ENCODE data around the gene STN1.

Gene STN1

GRCh38 chr10:103876155-103876554, 41.8 kb downstream of the STN1 start:
- no peak for DNase-seq (ENCODE audit: low read depth, low spot score)

GRCh38 chr10:103874730-103875129, 43.3 kb downstream of the STN1 start:
- no peak for DNase-seq (ENCODE audit: low read depth, low spot score)
- H3K4me3 ChIP-seq (ENCODE audit: low read length): no peak overlapping the region

More at GRCh38 chr10:103876155-103876554, 41.8 kb downstream of the STN1 start:
- H3K4me3 ChIP-seq (ENCODE audit: low read length): no peak overlapping the region

GRCh38 chr10:103872137-103872931, 45.6 kb downstream of the STN1 start:
- no peak overlapping the region for H3K4me3 ChIP-seq (ENCODE audit: low read length)
- DNase-seq (ENCODE audit: low read depth, low spot score): no peak

GRCh38 chr10:103871006-103871405, 47.0 kb downstream of the STN1 start:
- DNase-seq (ENCODE audit: low read depth, low spot score): no peak
- H3K4me3 ChIP-seq (ENCODE audit: low read length): no peak overlapping the region

GRCh38 chr10:103870516-103870915, 47.5 kb downstream of the STN1 start:
- DNase-seq (ENCODE audit: low read depth, low spot score): no peak
- no peak overlapping the region for H3K4me3 ChIP-seq (ENCODE audit: low read length)

- no peak overlapping the region for H3K4me3 ChIP-seq (ENCODE audit: low read length)
- no peak for DNase-seq (ENCODE audit: low read depth, low spot score)
These were observed 48.6 kb downstream of the STN1 start for GRCh38 chr10:103869336-103869735.

GRCh38 chr10:103868200-103868599, 49.8 kb downstream of the STN1 start:
- no peak for DNase-seq (ENCODE audit: low read depth, low spot score)
- H3K4me3 ChIP-seq (ENCODE audit: low read length): no peak overlapping the region

- H3K4me3 ChIP-seq (ENCODE audit: low read length): no peak overlapping the region
- DNase-seq (ENCODE audit: low read depth, low spot score): no peak
These were observed 56.5 kb downstream of the STN1 start for GRCh38 chr10:103861505-103861904.

GRCh38 chr10:103859161-103860086, 58.6 kb downstream of the STN1 start:
- H3K4me3 ChIP-seq (ENCODE audit: low read length): no peak overlapping the region
- DNase-seq (ENCODE audit: low read depth, low spot score): peak; percentile 51

- no peak for DNase-seq (ENCODE audit: low read depth, low spot score)
- H3K4me3 ChIP-seq (ENCODE audit: low read length): no peak overlapping the region
These were observed 59.6 kb downstream of the STN1 start for GRCh38 chr10:103858360-103858759.

- DNase-seq (ENCODE audit: low read depth, low spot score): no peak
- no peak overlapping the region for H3K4me3 ChIP-seq (ENCODE audit: low read length)
These were observed 61.2 kb downstream of the STN1 start for GRCh38 chr10:103856797-103857170.

GRCh38 chr10:103855852-103856796, 61.9 kb downstream of the STN1 start:
- no peak for DNase-seq (ENCODE audit: low read depth, low spot score)
- no peak overlapping the region for H3K4me3 ChIP-seq (ENCODE audit: low read length)

GRCh38 chr10:103855424-103855823, 62.6 kb downstream of the STN1 start, which contains the start of gene SH3PXD2A:
Gene SH3PXD2A, minus strand, starts transcription at chr10:103855576. Its CDS starts 310 bp downstream, at chr10:103855266.
- peak within 1 kb of the TSS; percentile 20; the same call in 1 of the 2 replicates for H3K4me3 ChIP-seq (ENCODE audit: low read length)
- DNase-seq (ENCODE audit: low read depth, low spot score): no peak

GRCh38 chr10:103854686-103855391, 63.1 kb downstream of the STN1 start:
- no peak for DNase-seq (ENCODE audit: low read depth, low spot score)

GRCh38 chr10:103854265-103854685, 63.7 kb downstream of the STN1 start:
- H3K4me3 ChIP-seq (ENCODE audit: low read length): no peak overlapping the region

More at GRCh38 chr10:103854686-103855391, 63.1 kb downstream of the STN1 start:
- peak overlapping the region; percentile 20; the same call in 1 of the 2 replicates for H3K4me3 ChIP-seq (ENCODE audit: low read length)

GRCh38 chr10:103853428-103854264, 64.3 kb downstream of the STN1 start:
- no peak for DNase-seq (ENCODE audit: low read depth, low spot score)
- no peak overlapping the region for H3K4me3 ChIP-seq (ENCODE audit: low read length)

More at GRCh38 chr10:103854265-103854685, 63.7 kb downstream of the STN1 start:
- no peak for DNase-seq (ENCODE audit: low read depth, low spot score)

- no peak for DNase-seq (ENCODE audit: low read depth, low spot score)
- H3K4me3 ChIP-seq (ENCODE audit: low read length): no peak overlapping the region
These were observed 65.1 kb downstream of the STN1 start for GRCh38 chr10:103852856-103853255.
